Bronchial epithelial cell (primary cell): ENCODE measurements around the gene SAE1. TPM values are rescaled to one million over a fixed set of nuclear protein-coding genes. Genes with fewer than 3 reads are reported as not detected.
"Not testable (repeated sequence)": the region's sequence is repeated elsewhere in the genome, so short reads cannot be mapped to it uniquely, and the experiment has no call there.

Source experiments
- DNase-seq: peaks from one replicate; pipeline ENCODE4 v3.0.0-alpha.2; 2010; ENCODE audit warnings: low read depth
- FAIRE-seq: peaks from 2 replicates; lab custom pipeline; 2011; peaks lifted over from hg19 to GRCh38; lab: Jason Lieb, UNC
- H3K27me3 ChIP-seq: 2 replicates; pipeline ENCODE4 v1.5.1; 2011; ENCODE audit warnings: low read length; ENCODE audit not compliant: control insufficient read depth, insufficient read depth
- H3K36me3 ChIP-seq: 2 replicates; pipeline ENCODE4 v1.5.1; 2011; ENCODE audit warnings: low read length; ENCODE audit not compliant: control insufficient read depth, insufficient read depth
- H3K4me3 ChIP-seq: 2 replicates; pipeline ENCODE4 v1.5.1; 2011; ENCODE audit warnings: mild to moderate bottlenecking, low read depth, low read length, control low read depth
- CTCF ChIP-seq: IDR thresholded peaks from 2 replicates; pipeline ENCODE4 v1.5.1; 2011; ENCODE audit warnings: mild to moderate bottlenecking, moderate library complexity, low read length, control low read depth, inconsistent platforms; ENCODE audit not compliant: insufficient read depth, severe bottlenecking
- total RNA-seq: library from RNA; depleted of rRNA; stranded (reverse); fragments of >200 nt; gene quantifications from 2 replicates; pipeline ENCODE4 v1.2.1, GENCODE V29; 2014

Gene SAE1
- total RNA-seq, 1 donor from 2014 or later, result 90.6 TPM

DNA sequence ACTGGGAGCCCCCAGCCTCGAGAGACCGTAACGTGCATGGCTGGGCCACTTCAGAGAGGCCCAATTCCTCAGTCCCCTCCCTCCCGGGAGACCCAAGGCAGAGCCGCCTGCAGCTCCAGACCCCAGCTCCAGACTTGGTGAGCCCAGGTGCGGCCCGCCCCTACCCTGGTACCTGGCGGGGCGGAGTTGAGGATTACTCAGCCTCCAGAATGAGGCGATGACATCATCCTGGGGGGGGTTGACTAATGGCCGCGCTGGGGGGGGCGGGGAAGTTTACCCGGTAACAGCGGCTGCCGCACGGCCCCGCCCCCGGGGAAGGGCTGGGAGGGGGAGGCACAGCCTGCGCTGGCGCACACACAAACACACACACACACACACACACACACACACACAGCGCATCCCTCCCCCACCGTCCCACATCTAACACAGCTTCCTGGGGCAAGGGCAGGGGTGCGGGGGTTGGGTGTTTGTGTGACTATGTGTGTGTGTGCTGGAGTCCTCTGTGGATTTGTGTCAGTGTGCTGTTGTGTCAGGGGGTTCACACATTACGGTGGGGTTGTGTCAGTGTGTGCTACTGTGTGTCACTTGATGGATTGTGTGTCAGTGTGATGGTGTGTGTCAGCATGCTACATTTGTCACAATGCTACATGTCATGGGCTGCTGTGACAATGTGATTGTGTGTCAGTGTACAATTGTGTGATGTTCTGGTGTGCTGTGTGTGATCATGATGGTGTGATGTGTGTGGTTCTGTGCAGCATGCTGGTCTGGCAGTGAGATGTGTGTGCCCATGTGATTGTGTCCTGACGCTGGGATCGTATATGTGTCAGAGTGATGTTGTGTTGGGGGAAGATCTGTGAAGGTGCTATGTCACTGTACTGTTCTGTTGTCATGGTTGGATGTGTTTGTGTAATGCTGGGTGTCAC is 110.6 kb downstream of the SAE1 start:
- no peak overlapping the region for H3K4me3 ChIP-seq
- DNase-seq, result peak; percentile 75

GRCh38 chr19:47241919-47242577 is 111.4 kb downstream of the SAE1 start:
- no peak for TF ChIP-seq CTCF
- no peak for DNase-seq
- FAIRE-seq, result no peak
- no peaks in the 10 kb centered on the region for H3K27me3 ChIP-seq
- no peaks in the 10 kb centered on the region for H3K36me3 ChIP-seq
- no peak overlapping the region for H3K4me3 ChIP-seq

More for the DNA sequence above, 110.6 kb downstream of the SAE1 start:
- no peaks in the 10 kb centered on the region for H3K36me3 ChIP-seq
- FAIRE-seq, result peak; percentile 7
- TF ChIP-seq CTCF, result no peak
- no peaks in the 10 kb centered on the region for H3K27me3 ChIP-seq

- Histone ChIP-seq H3K36me3 (no peaks in the 10 kb centered on the region), H3K4me3 (peak overlapping the region; percentile 50), H3K27me3 (no peaks in the 10 kb centered on the region)
- FAIRE-seq, result no peak
- TF ChIP-seq CTCF, result no peak
- DNase-seq, result no peak
These were observed 112.7 kb downstream of the SAE1 start for GRCh38 chr19:47243364-47243775.

DNA sequence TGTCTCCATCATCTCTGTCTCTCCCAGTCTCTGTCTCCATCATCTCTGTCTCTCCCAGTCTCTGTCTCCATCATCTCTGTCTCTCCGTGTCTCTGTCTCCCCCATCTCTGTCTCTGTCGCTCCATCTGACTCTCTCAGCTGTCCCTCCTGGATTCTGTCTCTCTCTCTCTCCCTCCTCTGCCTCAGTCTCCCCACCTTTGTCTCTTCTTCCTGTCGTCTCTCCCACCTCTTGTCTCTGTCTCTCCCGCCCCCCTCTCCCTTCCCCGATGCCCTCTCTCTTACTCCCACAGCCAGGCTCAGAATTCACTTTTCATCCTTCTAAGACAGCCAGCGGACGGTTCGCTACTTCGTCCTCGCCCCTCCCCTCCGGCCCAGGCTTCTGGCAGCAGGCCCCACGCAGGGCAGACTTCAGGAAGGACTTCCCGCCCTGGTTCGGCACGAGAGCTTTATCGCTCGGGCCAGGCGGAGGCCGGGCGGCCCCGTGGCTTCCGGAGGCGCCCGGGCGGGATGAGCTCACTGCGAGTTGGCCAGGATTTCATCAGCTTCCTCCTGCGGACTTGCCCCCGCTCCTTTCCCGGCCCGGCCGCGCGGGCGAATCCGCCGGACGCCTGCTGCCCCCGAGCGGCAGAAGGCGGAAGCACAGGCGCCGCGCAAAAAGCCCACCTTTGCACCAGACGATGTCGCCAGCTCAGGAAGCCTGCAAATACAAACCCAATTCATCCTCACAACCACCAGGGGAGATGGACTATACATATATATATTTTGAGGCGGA is 113.3 kb downstream of the SAE1 start:
- peak; percentile 81 for DNase-seq
- H3K27me3 ChIP-seq, result no peaks in the 10 kb centered on the region
- peak overlapping the region; percentile 50 for H3K4me3 ChIP-seq
- FAIRE-seq, result no peak
- TF ChIP-seq CTCF, result peak; percentile 95
- no peaks in the 10 kb centered on the region for H3K36me3 ChIP-seq

- no peaks in the 10 kb centered on the region for H3K36me3 ChIP-seq
- FAIRE-seq (no peak), DNase-seq (peak; percentile 55)
- no peaks in the 10 kb centered on the region for H3K27me3 ChIP-seq
- no peak overlapping the region for H3K4me3 ChIP-seq
- TF ChIP-seq CTCF, result peak; percentile 77
These were observed 116.8 kb downstream of the SAE1 start for GRCh38 chr19:47247308-47247990.

DNA sequence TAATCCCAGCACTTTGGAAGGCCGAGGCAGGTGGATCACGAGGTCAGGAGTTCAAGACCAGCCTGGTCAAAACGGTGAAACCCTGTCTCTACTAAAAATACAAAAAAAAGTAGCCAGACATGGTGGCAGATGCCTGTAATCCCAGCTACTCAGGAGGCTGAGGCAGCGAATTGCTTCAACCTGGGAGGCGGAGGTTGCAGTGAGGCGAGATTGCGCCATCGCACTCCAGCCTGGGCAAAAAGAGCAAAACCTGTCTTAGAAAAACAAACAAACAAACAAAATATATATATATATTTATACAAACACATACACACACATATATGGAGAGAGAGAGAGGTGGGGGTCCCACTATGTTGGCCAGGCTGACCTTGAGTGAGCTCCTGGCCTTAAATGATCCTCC is 122.4 kb downstream of the SAE1 start:
- not testable (repeated sequence) for H3K27me3 ChIP-seq, FAIRE-seq, DNase-seq, H3K36me3 ChIP-seq, H3K4me3 ChIP-seq
